ENCODE results near the gene TACO1.

DNA sequence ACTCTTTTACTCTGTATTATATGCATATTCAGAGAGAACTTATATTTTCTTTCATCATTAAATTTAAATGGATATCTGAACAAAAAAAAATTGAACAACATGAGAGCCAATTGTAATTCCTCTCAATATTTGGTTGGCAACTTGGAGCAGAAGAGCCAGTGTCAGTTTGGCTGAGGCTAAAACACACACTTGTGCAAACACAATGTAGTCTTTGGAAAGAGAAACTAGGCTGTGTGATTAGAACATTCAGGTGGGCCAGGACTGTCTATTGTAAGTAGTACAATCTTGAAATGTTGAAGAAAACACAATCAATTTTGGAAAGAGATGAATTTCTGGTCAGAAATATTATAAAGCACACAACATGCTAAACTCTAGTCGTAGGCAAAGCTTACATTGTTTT is 33.5 kb upstream of the TACO1 start:
- TF ChIP-seq, protein P1, sequence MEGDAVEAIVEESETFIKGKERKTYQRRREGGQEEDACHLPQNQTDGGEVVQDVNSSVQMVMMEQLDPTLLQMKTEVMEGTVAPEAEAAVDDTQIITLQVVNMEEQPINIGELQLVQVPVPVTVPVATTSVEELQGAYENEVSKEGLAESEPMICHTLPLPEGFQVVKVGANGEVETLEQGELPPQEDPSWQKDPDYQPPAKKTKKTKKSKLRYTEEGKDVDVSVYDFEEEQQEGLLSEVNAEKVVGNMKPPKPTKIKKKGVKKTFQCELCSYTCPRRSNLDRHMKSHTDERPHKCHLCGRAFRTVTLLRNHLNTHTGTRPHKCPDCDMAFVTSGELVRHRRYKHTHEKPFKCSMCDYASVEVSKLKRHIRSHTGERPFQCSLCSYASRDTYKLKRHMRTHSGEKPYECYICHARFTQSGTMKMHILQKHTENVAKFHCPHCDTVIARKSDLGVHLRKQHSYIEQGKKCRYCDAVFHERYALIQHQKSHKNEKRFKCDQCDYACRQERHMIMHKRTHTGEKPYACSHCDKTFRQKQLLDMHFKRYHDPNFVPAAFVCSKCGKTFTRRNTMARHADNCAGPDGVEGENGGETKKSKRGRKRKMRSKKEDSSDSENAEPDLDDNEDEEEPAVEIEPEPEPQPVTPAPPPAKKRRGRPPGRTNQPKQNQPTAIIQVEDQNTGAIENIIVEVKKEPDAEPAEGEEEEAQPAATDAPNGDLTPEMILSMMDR (conservative IDR thresholded peaks at IDR 0.05; ENCODE audit: low read depth in 2 of 2), result no peak
- no peak for TF ChIP-seq EZH2phosphoT487 (IDR thresholded peaks at IDR 0.05; ENCODE audit: unreplicated experiment)
- no peak for TF ChIP-seq CREB1 (CRISPR knock-in tag; IDR thresholded peaks at IDR 0.05; ENCODE audit: low read depth)
- no peak for TF ChIP-seq EZH2 (IDR thresholded peaks at IDR 0.05; ENCODE audit: low read depth, unreplicated experiment)
- no peak for TF ChIP-seq REST (IDR thresholded peaks at IDR 0.05; ENCODE audit: unreplicated experiment)
- no peak for TF ChIP-seq POLR2AphosphoS5 (IDR thresholded peaks at IDR 0.05; ENCODE audit: low read depth)
- no peak for TF ChIP-seq ZNF114 (CRISPR knock-in tag; IDR thresholded peaks at IDR 0.05)

All from GM23338 (cell line).